GM15510 (cell line): ENCODE measurements around the gene ZMYND8.

Source experiments
- POLR2A ChIP-seq: IDR thresholded peaks from 3 replicates; pipeline ENCODE4 v1.6.1; 2011; ENCODE audit warnings: borderline replicate concordance; ENCODE audit not compliant: insufficient read length; ENCODE audit errors: extremely low read depth

ZMYND8 gene

GRCh38 chr20:47227576-47227975 is 128.9 kb downstream of the ZMYND8 start:
- TF ChIP-seq POLR2A, result no peak

- TF ChIP-seq POLR2A, result no peak
Observed at GRCh38 chr20:47227119-47227518, 129.4 kb downstream of the ZMYND8 start.

- no peak for TF ChIP-seq POLR2A
Observed at GRCh38 chr20:47225458-47225857, 131.0 kb downstream of the ZMYND8 start.

- no peak for TF ChIP-seq POLR2A
Observed at GRCh38 chr20:47224857-47225256, 131.6 kb downstream of the ZMYND8 start.

GRCh38 chr20:47224300-47224791 is 132.2 kb downstream of the ZMYND8 start:
- TF ChIP-seq POLR2A, result no peak

GRCh38 chr20:47223896-47224295 is 132.6 kb downstream of the ZMYND8 start:
- no peak for TF ChIP-seq POLR2A

- TF ChIP-seq POLR2A, result no peak
Observed at GRCh38 chr20:47222468-47223119, 133.9 kb downstream of the ZMYND8 start.

- no peak for TF ChIP-seq POLR2A
Observed at GRCh38 chr20:47221036-47221625, 135.4 kb downstream of the ZMYND8 start.

- TF ChIP-seq POLR2A, result no peak
Observed at GRCh38 chr20:47220161-47220582, 136.3 kb downstream of the ZMYND8 start.

GRCh38 chr20:47217482-47218446 is 138.7 kb downstream of the ZMYND8 start:
- no peak for TF ChIP-seq POLR2A

GRCh38 chr20:47216819-47217410 is 139.6 kb downstream of the ZMYND8 start:
- TF ChIP-seq POLR2A, result no peak

- TF ChIP-seq POLR2A, result no peak
Observed at GRCh38 chr20:47215653-47216397, 140.7 kb downstream of the ZMYND8 start.

GRCh38 chr20:47213966-47214365 is 142.5 kb downstream of the ZMYND8 start:
- no peak for TF ChIP-seq POLR2A

- TF ChIP-seq POLR2A, result no peak
Observed at GRCh38 chr20:47212606-47213207, 143.8 kb downstream of the ZMYND8 start.
